GM12872 (cell line): ENCODE measurements around the gene TAB3.
A peak's percentile ranks its signal among the peaks of the same experiment; 100 is the strongest.

ENCODE experiments used
- CTCF ChIP-seq: IDR thresholded peaks from 3 replicates; pipeline ENCODE4 v1.5.1; 2011; ENCODE audit warnings: low read depth, mild to moderate bottlenecking, low read length, moderate library complexity; ENCODE audit not compliant: insufficient read depth

The TAB3 gene

GRCh38 chrX:30833896-30834295, 55.2 kb downstream of the TAB3 start:
- no peak for TF ChIP-seq CTCF

- no peak for TF ChIP-seq CTCF
Observed at GRCh38 chrX:30831082-30831481, 58.0 kb downstream of the TAB3 start.

- no peak for TF ChIP-seq CTCF
Observed at GRCh38 chrX:30830326-30830943, 58.6 kb downstream of the TAB3 start.

GRCh38 chrX:30824275-30824674, 64.8 kb downstream of the TAB3 start:
- no peak for TF ChIP-seq CTCF

- no peak for TF ChIP-seq CTCF
Observed at GRCh38 chrX:30822764-30823163, 66.3 kb downstream of the TAB3 start.

GRCh38 chrX:30822068-30822681, 66.9 kb downstream of the TAB3 start:
- peak; percentile 16; the same call in 1 of the 3 replicates for TF ChIP-seq CTCF

- no peak for TF ChIP-seq CTCF
Observed at GRCh38 chrX:30821116-30821515, 67.9 kb downstream of the TAB3 start.

GRCh38 chrX:30819080-30819479, 70.0 kb downstream of the TAB3 start:
- no peak for TF ChIP-seq CTCF
